MCF 10A (cell line): ENCODE measurements around the gene PDE6C. TPM values are rescaled to one million over a fixed set of nuclear protein-coding genes. Genes with fewer than 3 reads are reported as not detected.

Experiments used
- BruUV-seq: library from RNA; stranded (reverse); fragments of 400-500 nt; replicated peaks from 2 replicates; lab custom pipeline; 2021; lab: Mats Ljungman, UMichigan
- CTCF ChIA-PET: fragments of 300-600 bp; sonication (Branson Sonifier 250); formaldehyde crosslinking; extraction: SDS; loops from one replicate; lab custom pipeline; 2021; ENCODE audit warnings: antibody characterized with exemption, inconsistent platforms; lab: Yijun Ruan, JAX
- POLR2A ChIA-PET: fragments of 300-600, 350-650 bp; sonication (Branson Sonifier 250); formaldehyde crosslinking; extraction: SDS; loops from one replicate; lab custom pipeline; 2020; ENCODE audit warnings: antibody characterized with exemption, inconsistent platforms; lab: Yijun Ruan, JAX
- DNase-seq: peaks from one replicate; pipeline ENCODE4 v3.0.0-alpha.2; 2018; ENCODE audit not compliant: unreplicated experiment
- H3K27ac Mint-ChIP-seq: one replicate; pipeline ENCODE4 v1.8.0; 2022; ENCODE audit warnings: mild to moderate bottlenecking, low read depth, mixed read lengths; ENCODE audit not compliant: unreplicated experiment
- H3K27me3 Mint-ChIP-seq: one replicate; pipeline ENCODE4 v1.8.0; 2022; ENCODE audit warnings: mixed read lengths; ENCODE audit not compliant: insufficient read depth, unreplicated experiment
- H3K36me3 Mint-ChIP-seq: one replicate; pipeline ENCODE4 v1.8.0; 2022; ENCODE audit warnings: mild to moderate bottlenecking, moderate library complexity, mixed read lengths; ENCODE audit not compliant: insufficient read depth, unreplicated experiment
- H3K4me1 Mint-ChIP-seq: one replicate; pipeline ENCODE4 v1.8.0; 2022; ENCODE audit warnings: mixed read lengths; ENCODE audit not compliant: insufficient read depth, unreplicated experiment
- H3K4me3 Mint-ChIP-seq: one replicate; pipeline ENCODE4 v1.8.0; 2022; ENCODE audit warnings: mild to moderate bottlenecking, moderate library complexity, mixed read lengths; ENCODE audit not compliant: unreplicated experiment
- H3K9me3 Mint-ChIP-seq: one replicate; pipeline ENCODE4 v1.8.0; 2022; ENCODE audit warnings: mixed read lengths; ENCODE audit not compliant: unreplicated experiment
- CTCF ChIP-seq: fragments of 200-600 bp; IDR thresholded peaks from one replicate; pipeline ENCODE4 v1.8.0; 2022; ENCODE audit warnings: antibody characterized with exemption, mild to moderate bottlenecking; ENCODE audit not compliant: unreplicated experiment
- intact Hi-C: fragments of 100-400 bp; cut with micrococcal nuclease; formaldehyde crosslinking; loops from 2 replicates; pipeline ENCODE4 v1.14.1; 2022
- total RNA-seq: library from RNA; stranded (reverse); gene quantifications from 2 replicates; pipeline ENCODE4 v1.2.3, GENCODE V29; 2022

The PDE6C gene
- total RNA-seq, 1 experiment from 2014 or later, result not detected

- Mint-ChIP-seq H3K4me3 (no peak overlapping the region), H3K4me1 (peaks cover 5% of the 10 kb centered on the region), H3K36me3 (no peaks in the 10 kb centered on the region), H3K27me3 (peaks cover 15% of the 10 kb centered on the region), H3K27ac (no peak overlapping the region), H3K9me3 (no peaks in the 10 kb centered on the region)
- intact Hi-C loops, result no loop called here
- CTCF ChIA-PET, result interaction anchor here (0.6 to 2.2 kb wide), 2 partner anchors 46 to 763 kb away, joined by 3 to 5 read pairs; no protein-coding TSS in a partner anchor
- no peak for TF ChIP-seq CTCF
- POLR2A ChIA-PET, result no interaction called here
- DNase-seq, result no peak
- no TSS peak for BruUV-seq
Measured at GRCh38 chr10:93600446-93601145, 11.7 kb upstream of the PDE6C start.

GRCh38 chr10:93601146-93601773, 11.1 kb upstream of the PDE6C start, which contains the start of gene RBP4:
Gene RBP4, minus strand, starts transcription at chr10:93601235. Its CDS starts 207 bp downstream, at chr10:93601028.
- Mint-ChIP-seq H3K9me3 (no peaks in the 10 kb centered on the region), H3K4me3 (no peak within 1 kb of the TSS), H3K4me1 (peaks cover 5% of the 10 kb centered on the region), H3K27ac (no peak within 1 kb of the TSS), H3K36me3 (no peaks in the 10 kb centered on the region), H3K27me3 (peaks cover 15% of the 10 kb centered on the region)
- TF ChIP-seq CTCF, result no peak
- BruUV-seq, result no TSS peak
- peak; percentile 27 for DNase-seq
- intact Hi-C loops, result no loop called here
- ChIA-PET POLR2A (no interaction called here), CTCF (no interaction called here)

GRCh38 chr10:93601774-93602162, 10.6 kb upstream of the PDE6C start:
- peaks cover 5% of the 10 kb centered on the region for H3K4me1 Mint-ChIP-seq
- H3K27ac Mint-ChIP-seq, result no peak overlapping the region
- CTCF ChIA-PET, result no interaction called here
- no peaks in the 10 kb centered on the region for H3K9me3 Mint-ChIP-seq
- TF ChIP-seq CTCF, result no peak
- POLR2A ChIA-PET, result no interaction called here
- intact Hi-C loops, result no loop called here
- H3K4me3 Mint-ChIP-seq, result no peak overlapping the region
- no peaks in the 10 kb centered on the region for H3K36me3 Mint-ChIP-seq
- no peak for DNase-seq
- peaks cover 15% of the 10 kb centered on the region for H3K27me3 Mint-ChIP-seq
- BruUV-seq, result no TSS peak

DNA sequence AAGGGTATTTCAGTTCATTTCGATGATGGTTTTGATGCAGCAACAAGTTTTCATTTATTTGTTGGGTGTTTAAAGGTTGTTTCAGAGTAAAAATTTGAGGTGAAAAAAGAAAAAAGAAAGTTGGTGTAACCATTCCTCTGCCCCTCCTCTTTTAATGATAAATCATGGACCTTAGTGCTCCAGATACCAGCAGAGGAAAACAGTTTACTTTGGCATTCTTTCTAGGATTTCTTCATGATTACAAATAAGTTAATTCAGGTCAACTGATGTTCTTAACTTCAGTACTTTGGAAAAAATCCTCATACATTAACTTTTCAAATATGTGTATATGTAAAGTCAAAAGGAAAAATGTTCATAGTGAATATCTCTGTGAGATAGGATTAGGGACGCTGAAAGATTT, 9.3 kb upstream of the PDE6C start:
- no peak overlapping the region for H3K27ac Mint-ChIP-seq
- peaks cover 5% of the 10 kb centered on the region for H3K4me1 Mint-ChIP-seq
- intact Hi-C loops, result no loop called here
- DNase-seq, result no peak
- H3K9me3 Mint-ChIP-seq, result no peaks in the 10 kb centered on the region
- POLR2A ChIA-PET, result no interaction called here
- CTCF ChIA-PET, result no interaction called here
- peaks cover 15% of the 10 kb centered on the region for H3K27me3 Mint-ChIP-seq
- no peak overlapping the region for H3K4me3 Mint-ChIP-seq
- TF ChIP-seq CTCF, result no peak
- H3K36me3 Mint-ChIP-seq, result no peaks in the 10 kb centered on the region
- BruUV-seq, result no TSS peak
